Breast epithelium (tissue), 3 donors: ENCODE data around the gene DNAH17.

ENCODE experiments used
- CTCF ChIP-seq, 3 donors: fragments of 450-650 bp; IDR thresholded peaks; one replicate each; pipeline ENCODE4 v1.5.1; 2016 to 2017; ENCODE audit warnings: antibody characterized with exemption in 3 of 3, mild to moderate bottlenecking in 3 of 3, moderate library complexity in 3 of 3
- POLR2A ChIP-seq: fragments of 450-650 bp; IDR thresholded peaks from one replicate; pipeline ENCODE4 v1.6.1; 2016; ENCODE audit warnings: antibody characterized with exemption, mild to moderate bottlenecking, moderate library complexity

- no peak for TF ChIP-seq CTCF (IDR thresholded peaks at IDR 0.05)
- TF ChIP-seq POLR2A = no peak
These were observed 11.2 kb upstream of the DNAH17 start for GRCh38 chr17:78588258-78589030.
